ENCODE data around the gene TSPAN9. TPM values are rescaled to one million over a fixed set of nuclear protein-coding genes. Genes with fewer than 3 reads are reported as not detected.

TSPAN9 gene
- polyA plus RNA-seq, 2 of the 4 experiments (the other 2 are of a cell fraction): 12.4 to 16.1 TPM

DNA sequence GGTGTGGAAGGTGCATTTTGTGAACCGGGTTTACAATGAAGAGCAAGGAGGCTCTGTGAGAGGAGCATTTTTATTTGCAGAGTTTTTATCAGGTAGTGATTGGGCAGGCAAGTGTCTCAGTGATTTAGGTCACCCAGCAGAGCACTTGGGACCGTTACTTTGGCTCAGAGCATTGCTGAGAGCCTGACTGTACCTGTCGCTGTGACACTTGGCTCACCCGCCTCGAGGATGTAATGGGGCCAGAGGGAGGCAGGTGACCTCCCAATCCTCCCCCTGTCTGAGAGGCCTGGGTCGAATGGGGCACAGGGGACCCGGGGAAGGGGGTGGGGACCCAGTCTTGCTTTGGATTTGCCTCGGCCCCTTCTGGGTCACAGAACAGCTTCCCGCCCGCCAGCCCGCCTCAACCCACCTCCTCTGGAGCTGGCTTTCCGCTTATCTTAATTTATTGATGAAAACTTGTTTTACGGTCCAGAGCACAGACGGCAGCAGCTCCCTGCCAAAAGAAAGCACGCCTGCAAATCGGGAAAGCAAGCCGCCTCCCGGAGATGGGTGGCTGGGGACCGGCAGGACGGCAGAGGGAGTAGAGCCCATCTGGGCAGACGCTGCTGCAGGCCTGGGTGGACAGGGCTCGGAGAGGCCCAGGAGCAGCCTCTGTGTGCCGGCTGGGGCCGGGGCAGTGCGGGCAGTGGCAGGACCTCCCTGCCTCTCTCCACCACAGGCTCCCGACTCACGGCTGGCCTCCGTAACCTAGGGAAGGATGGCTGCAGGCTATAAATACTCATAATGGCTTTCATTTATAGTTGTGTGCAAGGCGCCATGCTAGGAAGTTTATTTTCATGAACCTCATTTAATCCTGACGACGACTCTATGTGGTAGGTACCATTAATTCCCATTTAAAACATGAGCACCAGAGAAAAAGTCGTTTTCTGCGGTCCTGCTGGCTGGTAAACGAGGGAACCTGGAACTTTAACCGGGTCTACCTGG, 187.1 kb downstream of the TSPAN9 start:
- ChIA-PET CTCF (interaction anchor here (1.9 to 7.3 kb wide), 3 partner anchors 11 to 129 kb away, joined by 5 to 59 read pairs (median 8); no protein-coding TSS in a partner anchor), POLR2A (no interaction called here)
- Histone ChIP-seq H3K9me3 (no peaks in the 10 kb centered on the region), H3K4me3 (no peak overlapping the region), H3K27ac (no peak overlapping the region), H3K4me1 (no peaks in the 10 kb centered on the region), H3K4me2 (no peak overlapping the region)
- ATAC-seq: no peak
- FAIRE-seq: no peak
- TF ChIP-seq PHF8 (IDR thresholded peaks at IDR 0.05; ENCODE audit: borderline replicate concordance, low read depth) (no peak), ESRRA (IDR thresholded peaks at IDR 0.05; ENCODE audit: borderline replicate concordance, low read length) (no peak), FOXS1 (CRISPR knock-in tag; IDR thresholded peaks at IDR 0.05) (no peak), BHLHE40 (IDR thresholded peaks at IDR 0.05; ENCODE audit: low read depth, low read length) (no peak), RAD21 (conservative IDR thresholded peaks at IDR 0.05 in 1 of 2, IDR thresholded peaks at IDR 0.05 in 1 of 2) (no peak)
- WGBS (ENCODE audit: missing lambda C conversion rate): 82% methylated on average over 34 of the region's 35 CpGs
- no peak for DNase-seq (ENCODE audit: low read depth in 1 of 2, low spot score in 1 of 2)

DNA sequence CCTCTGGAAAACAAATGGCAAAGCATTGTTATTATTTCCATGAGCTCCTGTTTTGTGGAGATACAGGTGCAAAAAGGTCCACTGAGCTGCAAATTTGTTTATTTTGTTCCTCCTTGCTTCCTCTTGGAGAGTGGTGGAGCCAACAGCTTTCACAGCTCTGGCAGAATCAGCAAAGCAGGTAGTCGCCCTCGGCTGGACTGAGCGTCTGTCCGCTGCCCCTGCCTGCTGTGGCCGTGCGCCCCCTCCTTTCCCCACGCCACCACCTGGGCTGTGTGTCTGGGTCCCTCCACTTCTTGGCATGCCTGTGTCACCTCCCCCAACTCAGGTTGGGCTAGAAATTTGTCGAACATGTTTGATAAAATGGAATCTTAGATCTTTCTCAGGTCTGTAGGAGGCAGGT, 188.2 kb downstream of the TSPAN9 start:
- H3K27ac ChIP-seq: no peak overlapping the region
- FAIRE-seq (no peak), ATAC-seq (no peak), DNase-seq (ENCODE audit: low read depth in 1 of 2, low spot score in 1 of 2) (no peak)
- TF ChIP-seq JUN (IDR thresholded peaks at IDR 0.05): no peak
- no peak for TF ChIP-seq KDM1A (IDR thresholded peaks at IDR 0.05; ENCODE audit: low read depth)
- TF ChIP-seq CHD4 (IDR thresholded peaks at IDR 0.05; ENCODE audit: borderline replicate concordance): no peak
- no peak for TF ChIP-seq NR3C1 (IDR thresholded peaks at IDR 0.05)
- no peak for TF ChIP-seq JUNB (IDR thresholded peaks at IDR 0.05)
- no peak for TF ChIP-seq ESRRA (IDR thresholded peaks at IDR 0.05; ENCODE audit: borderline replicate concordance, low read length)
- no peak for TF ChIP-seq EHF (CRISPR knock-in tag; IDR thresholded peaks at IDR 0.05)
- TF ChIP-seq, protein P1, sequence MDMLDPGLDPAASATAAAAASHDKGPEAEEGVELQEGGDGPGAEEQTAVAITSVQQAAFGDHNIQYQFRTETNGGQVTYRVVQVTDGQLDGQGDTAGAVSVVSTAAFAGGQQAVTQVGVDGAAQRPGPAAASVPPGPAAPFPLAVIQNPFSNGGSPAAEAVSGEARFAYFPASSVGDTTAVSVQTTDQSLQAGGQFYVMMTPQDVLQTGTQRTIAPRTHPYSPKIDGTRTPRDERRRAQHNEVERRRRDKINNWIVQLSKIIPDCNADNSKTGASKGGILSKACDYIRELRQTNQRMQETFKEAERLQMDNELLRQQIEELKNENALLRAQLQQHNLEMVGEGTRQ (IDR thresholded peaks at IDR 0.05): no peak
- TF ChIP-seq HDAC2 (IDR thresholded peaks at IDR 0.05): no peak
- no peak for TF ChIP-seq MYC (IDR thresholded peaks at IDR 0.05; ENCODE audit: borderline replicate concordance, low read length)
- TF ChIP-seq, protein P2, sequence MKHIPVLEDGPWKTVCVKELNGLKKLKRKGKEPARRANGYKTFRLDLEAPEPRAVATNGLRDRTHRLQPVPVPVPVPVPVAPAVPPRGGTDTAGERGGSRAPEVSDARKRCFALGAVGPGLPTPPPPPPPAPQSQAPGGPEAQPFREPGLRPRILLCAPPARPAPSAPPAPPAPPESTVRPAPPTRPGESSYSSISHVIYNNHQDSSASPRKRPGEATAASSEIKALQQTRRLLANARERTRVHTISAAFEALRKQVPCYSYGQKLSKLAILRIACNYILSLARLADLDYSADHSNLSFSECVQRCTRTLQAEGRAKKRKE (CRISPR knock-in tag; IDR thresholded peaks at IDR 0.05; ENCODE audit: low read depth): no peak
- no peak for TF ChIP-seq GATA3 (IDR thresholded peaks at IDR 0.05; ENCODE audit: borderline replicate concordance)
- TF ChIP-seq HEYL (CRISPR knock-in tag; IDR thresholded peaks at IDR 0.05): no peak
- no peak for TF ChIP-seq RAD21 (conservative IDR thresholded peaks at IDR 0.05 in 1 of 2, IDR thresholded peaks at IDR 0.05 in 1 of 2)
- TF ChIP-seq FOXS1 (CRISPR knock-in tag; IDR thresholded peaks at IDR 0.05): no peak
- TF ChIP-seq, protein P3, sequence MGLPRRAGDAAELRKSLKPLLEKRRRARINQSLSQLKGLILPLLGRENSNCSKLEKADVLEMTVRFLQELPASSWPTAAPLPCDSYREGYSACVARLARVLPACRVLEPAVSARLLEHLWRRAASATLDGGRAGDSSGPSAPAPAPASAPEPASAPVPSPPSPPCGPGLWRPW (IDR thresholded peaks at IDR 0.05): no peak
- TF ChIP-seq, protein P4, sequence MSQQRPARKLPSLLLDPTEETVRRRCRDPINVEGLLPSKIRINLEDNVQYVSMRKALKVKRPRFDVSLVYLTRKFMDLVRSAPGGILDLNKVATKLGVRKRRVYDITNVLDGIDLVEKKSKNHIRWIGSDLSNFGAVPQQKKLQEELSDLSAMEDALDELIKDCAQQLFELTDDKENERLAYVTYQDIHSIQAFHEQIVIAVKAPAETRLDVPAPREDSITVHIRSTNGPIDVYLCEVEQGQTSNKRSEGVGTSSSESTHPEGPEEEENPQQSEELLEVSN (IDR thresholded peaks at IDR 0.05; ENCODE audit: borderline replicate concordance, low read depth): no peak
- TF ChIP-seq, protein P5, sequence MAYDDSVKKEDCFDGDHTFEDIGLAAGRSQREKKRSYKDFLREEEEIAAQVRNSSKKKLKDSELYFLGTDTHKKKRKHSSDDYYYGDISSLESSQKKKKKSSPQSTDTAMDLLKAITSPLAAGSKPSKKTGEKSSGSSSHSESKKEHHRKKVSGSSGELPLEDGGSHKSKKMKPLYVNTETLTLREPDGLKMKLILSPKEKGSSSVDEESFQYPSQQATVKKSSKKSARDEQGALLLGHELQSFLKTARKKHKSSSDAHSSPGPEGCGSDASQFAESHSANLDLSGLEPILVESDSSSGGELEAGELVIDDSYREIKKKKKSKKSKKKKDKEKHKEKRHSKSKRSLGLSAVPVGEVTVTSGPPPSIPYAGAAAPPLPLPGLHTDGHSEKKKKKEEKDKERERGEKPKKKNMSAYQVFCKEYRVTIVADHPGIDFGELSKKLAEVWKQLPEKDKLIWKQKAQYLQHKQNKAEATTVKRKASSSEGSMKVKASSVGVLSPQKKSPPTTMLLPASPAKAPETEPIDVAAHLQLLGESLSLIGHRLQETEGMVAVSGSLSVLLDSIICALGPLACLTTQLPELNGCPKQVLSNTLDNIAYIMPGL (CRISPR knock-in tag; IDR thresholded peaks at IDR 0.05; ENCODE audit: borderline replicate concordance): no peak
- no peaks in the 10 kb centered on the region for H3K9me3 ChIP-seq
- no peaks in the 10 kb centered on the region for H3K4me1 ChIP-seq
- WGBS (ENCODE audit: missing lambda C conversion rate): 83% methylated on average over 8 of the region's 8 CpGs
- H3K4me2 ChIP-seq: no peak overlapping the region
- POLR2A ChIA-PET: no interaction called here
- CTCF ChIA-PET: interaction anchor here (1.0 to 7.3 kb wide), 6 partner anchors 10 to 538 kb away, joined by 3 to 59 read pairs (median 4); no protein-coding TSS in a partner anchor
- H3K4me3 ChIP-seq: no peak overlapping the region
